PC-3 (cell line): Measurements from ENCODE around the gene ZNF467. TPM values are rescaled to one million over a fixed set of nuclear protein-coding genes. Genes with fewer than 3 reads are reported as not detected.
A peak's percentile ranks its signal among the peaks of the same experiment; 100 is the strongest.

Experiments used
- ATAC-seq: fragments of 200-7000 bp; cut with Tn5 transposase; 2 replicates; pipeline ENCODE4 v1.9.1; 2020; ENCODE audit warnings: mild to moderate bottlenecking, moderate library complexity
- BruUV-seq: library from RNA; stranded (reverse); fragments of 400-500 nt; replicated peaks from 2 replicates; lab custom pipeline; 2021; lab: Mats Ljungman, UMichigan
- CTCF ChIA-PET: fragments of 300-600 bp; sonication (Branson Sonifier 250); formaldehyde crosslinking; loops from one replicate; lab custom pipeline; 2022; ENCODE audit warnings: antibody characterized with exemption; lab: Charles Lee
- POLR2A ChIA-PET: fragments of 300-600 bp; sonication (Branson Sonifier 250); formaldehyde crosslinking; loops from one replicate; lab custom pipeline; 2022; ENCODE audit warnings: antibody characterized with exemption; ENCODE audit not compliant: unreplicated experiment; lab: Charles Lee
- DNase-seq: peaks from one replicate; pipeline ENCODE4 v3.0.0-alpha.2; 2015
- H2AFZ ChIP-seq: fragments of 300-600 bp; sonication (generic); 2 replicates; pipeline ENCODE4 v1.6.0; 2016; ENCODE audit warnings: antibody characterized with exemption, low read length
- H3F3A ChIP-seq: fragments of 300-600 bp; sonication (generic); one replicate; pipeline ENCODE4 v1.6.0; 2017; ENCODE audit warnings: antibody characterized with exemption, low read length, control low read depth, mild to moderate bottlenecking; ENCODE audit not compliant: unreplicated experiment
- H3K27ac ChIP-seq: fragments of 300-600 bp; sonication (generic); 2 replicates; pipeline ENCODE4 v1.5.1; 2016; ENCODE audit warnings: mild to moderate bottlenecking, low read length
- H3K27me3 ChIP-seq: fragments of 300-600 bp; sonication (generic); 2 replicates; pipeline ENCODE4 v1.6.1; 2016; ENCODE audit warnings: low read length, mixed read lengths
- H3K36me3 ChIP-seq: fragments of 300-600 bp; sonication (generic); 2 replicates; pipeline ENCODE4 v1.6.1; 2016; ENCODE audit warnings: low read depth, mixed run types, low read length, mixed read lengths
- H3K4me1 ChIP-seq: fragments of 300-600 bp; sonication (generic); 2 replicates; pipeline ENCODE4 v1.5.1; 2016; ENCODE audit warnings: low read length; ENCODE audit not compliant: insufficient read depth
- H3K4me2 ChIP-seq: fragments of 300-600 bp; sonication (generic); 2 replicates; pipeline ENCODE4 v1.6.0; 2016; ENCODE audit warnings: low read length
- H3K4me3 ChIP-seq: fragments of 300-600 bp; sonication (generic); 2 replicates; pipeline ENCODE4 v1.5.1; 2016; ENCODE audit warnings: mild to moderate bottlenecking, low read length, mixed read lengths
- H3K79me2 ChIP-seq: fragments of 300-600 bp; sonication (generic); 2 replicates; pipeline ENCODE4 v1.6.1; 2017; ENCODE audit warnings: low read length, mixed read lengths
- H3K9ac ChIP-seq: fragments of 300-600 bp; sonication (generic); 2 replicates; pipeline ENCODE4 v1.6.0; 2016; ENCODE audit warnings: mild to moderate bottlenecking, low read length
- H3K9me2 ChIP-seq: fragments of 300-600 bp; sonication (generic); replicated peaks from 2 replicates; pipeline ENCODE4 v1.6.1; 2016; ENCODE audit warnings: mixed run types, low read length, mixed read lengths
- H3K9me3 ChIP-seq: fragments of 300-600 bp; sonication (generic); 2 replicates; pipeline ENCODE4 v1.6.1; 2016; ENCODE audit warnings: low read length, mixed read lengths
- H4K20me1 ChIP-seq: fragments of 300-600 bp; sonication (generic); 2 replicates; pipeline ENCODE4 v1.6.1; 2016; ENCODE audit warnings: low read length, mixed read lengths
- EZH2 ChIP-seq: fragments of 300-600 bp; sonication (generic); IDR thresholded peaks from one replicate; pipeline ENCODE4 v1.6.1; 2017; ENCODE audit warnings: antibody characterized with exemption, mild to moderate bottlenecking, low read length; ENCODE audit not compliant: unreplicated experiment
- EZH2phosphoT487 ChIP-seq: fragments of 300-600 bp; sonication (generic); IDR thresholded peaks from 2 replicates; pipeline ENCODE4 v1.6.1; 2018; ENCODE audit warnings: mild to moderate bottlenecking, antibody characterized with exemption, low read length, borderline replicate concordance
- intact Hi-C: fragments of 100-400 bp; cut with micrococcal nuclease; formaldehyde crosslinking; loops from 2 replicates; pipeline ENCODE4 v1.9.0; 2023
- total RNA-seq: library from RNA; depleted of rRNA; stranded (reverse); fragments of >200 nt; gene quantifications from 2 replicates; pipeline ENCODE4 v1.2.3, GENCODE V29; 2014
- TF ChIP-seq, protein P1 (sequence below): fragments of 300-600 bp; sonication (generic); conservative IDR thresholded peaks from 2 replicates; pipeline ENCODE4 v1.5.1; 2017; ENCODE audit warnings: antibody characterized with exemption, low read depth, mild to moderate bottlenecking, low read length

The ZNF467 gene
- total RNA-seq, 1 experiment from 2014 or later, result 6.3 TPM

DNA sequence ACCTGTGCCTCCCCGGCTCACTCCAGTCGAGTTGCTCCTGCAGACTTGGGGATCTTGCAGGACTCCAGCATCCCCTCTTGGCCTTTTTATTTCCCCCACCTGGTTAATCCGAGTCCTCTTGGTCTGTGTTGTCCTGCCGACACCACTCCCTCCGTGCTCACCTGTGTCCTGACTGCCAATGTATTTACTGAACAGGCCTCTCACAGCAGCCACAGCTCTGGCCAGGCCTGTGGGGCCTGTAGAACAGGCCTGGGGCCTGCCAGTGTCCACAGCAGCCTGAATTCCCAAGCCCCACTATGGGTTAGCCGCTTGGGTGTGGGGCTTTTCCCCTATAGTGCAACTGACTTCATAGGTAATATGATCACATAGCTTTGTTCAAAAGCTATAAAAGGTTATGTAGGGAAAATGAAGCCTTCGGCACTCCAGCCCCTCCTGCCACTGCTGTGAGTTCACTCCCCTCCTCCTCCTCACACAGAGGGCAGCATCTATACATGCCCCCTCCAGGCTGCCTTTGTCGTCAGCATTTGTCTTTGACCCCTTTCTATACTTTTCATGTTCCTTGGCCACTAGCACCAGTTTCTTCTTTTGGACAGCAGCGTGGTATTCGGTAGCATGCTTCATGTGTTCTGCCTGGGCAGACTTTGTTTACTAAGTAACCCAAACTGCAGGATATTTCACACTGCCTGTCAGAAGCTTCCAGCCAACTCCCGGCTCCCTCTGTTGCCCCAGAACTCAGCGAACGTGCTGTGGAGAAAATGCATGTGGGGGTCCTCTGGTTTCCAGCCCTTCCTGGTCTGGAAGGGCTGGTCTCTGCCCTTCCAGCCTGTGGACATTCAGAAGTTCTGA lies 46.1 kb downstream of the ZNF467 start:
- no peak overlapping the region for H3K9ac ChIP-seq
- no peak overlapping the region for H2AFZ ChIP-seq
- intact Hi-C loops, result no loop called here
- H3K79me2 ChIP-seq, result no peaks in the 10 kb centered on the region
- no peak overlapping the region for H3K4me2 ChIP-seq
- H3K36me3 ChIP-seq, result no peaks in the 10 kb centered on the region
- DNase-seq (no peak), ATAC-seq (peak; percentile 42)
- no peaks in the 10 kb centered on the region for H3K9me2 ChIP-seq
- H3K4me1 ChIP-seq, result no peaks in the 10 kb centered on the region
- no peaks in the 10 kb centered on the region for H4K20me1 ChIP-seq
- no peak for TF ChIP-seq EZH2
- no peak for TF ChIP-seq EZH2phosphoT487
- TF ChIP-seq, protein P1, sequence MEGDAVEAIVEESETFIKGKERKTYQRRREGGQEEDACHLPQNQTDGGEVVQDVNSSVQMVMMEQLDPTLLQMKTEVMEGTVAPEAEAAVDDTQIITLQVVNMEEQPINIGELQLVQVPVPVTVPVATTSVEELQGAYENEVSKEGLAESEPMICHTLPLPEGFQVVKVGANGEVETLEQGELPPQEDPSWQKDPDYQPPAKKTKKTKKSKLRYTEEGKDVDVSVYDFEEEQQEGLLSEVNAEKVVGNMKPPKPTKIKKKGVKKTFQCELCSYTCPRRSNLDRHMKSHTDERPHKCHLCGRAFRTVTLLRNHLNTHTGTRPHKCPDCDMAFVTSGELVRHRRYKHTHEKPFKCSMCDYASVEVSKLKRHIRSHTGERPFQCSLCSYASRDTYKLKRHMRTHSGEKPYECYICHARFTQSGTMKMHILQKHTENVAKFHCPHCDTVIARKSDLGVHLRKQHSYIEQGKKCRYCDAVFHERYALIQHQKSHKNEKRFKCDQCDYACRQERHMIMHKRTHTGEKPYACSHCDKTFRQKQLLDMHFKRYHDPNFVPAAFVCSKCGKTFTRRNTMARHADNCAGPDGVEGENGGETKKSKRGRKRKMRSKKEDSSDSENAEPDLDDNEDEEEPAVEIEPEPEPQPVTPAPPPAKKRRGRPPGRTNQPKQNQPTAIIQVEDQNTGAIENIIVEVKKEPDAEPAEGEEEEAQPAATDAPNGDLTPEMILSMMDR, result no peak
- H3K27ac ChIP-seq, result no peak overlapping the region
- no peaks in the 10 kb centered on the region for H3K9me3 ChIP-seq
- BruUV-seq, result no TSS peak
- no peaks in the 10 kb centered on the region for H3K27me3 ChIP-seq
- POLR2A ChIA-PET, result no interaction called here
- CTCF ChIA-PET, result no interaction called here
- H3K4me3 ChIP-seq, result no peak overlapping the region
- no peaks in the 10 kb centered on the region for H3F3A ChIP-seq

- CTCF ChIA-PET, result no interaction called here
- intact Hi-C loops, result no loop called here
Measured at GRCh38 chr7:149725916-149726315, 47.5 kb downstream of the ZNF467 start.

More at GRCh38 chr7:149725916-149726315, 47.5 kb downstream of the ZNF467 start:
- Histone ChIP-seq H3K9ac (no peak overlapping the region), H3K27me3 (no peaks in the 10 kb centered on the region), H3K27ac (no peak overlapping the region), H3K4me1 (no peaks in the 10 kb centered on the region), H4K20me1 (no peaks in the 10 kb centered on the region), H3K9me3 (no peaks in the 10 kb centered on the region), H3K79me2 (no peaks in the 10 kb centered on the region), H2AFZ (no peak overlapping the region), H3K4me3 (no peak overlapping the region), H3K9me2 (no peaks in the 10 kb centered on the region), H3F3A (no peaks in the 10 kb centered on the region), H3K36me3 (no peaks in the 10 kb centered on the region), H3K4me2 (no peak overlapping the region)
- no peak for ATAC-seq
- TF ChIP-seq, protein P1, result no peak
- TF ChIP-seq EZH2 (no peak), EZH2phosphoT487 (no peak)
- BruUV-seq, result no TSS peak
- POLR2A ChIA-PET, result no interaction called here
- no peak for DNase-seq
